NB4 (cell line): ENCODE results near the gene RDH11.

Experiments
- DNase-seq: peaks from one replicate; pipeline ENCODE4 v3.0.0; 2010; ENCODE audit warnings: low read depth
- H3K4me3 ChIP-seq: one replicate; pipeline ENCODE4 v1.5.1; 2011; ENCODE audit warnings: mild to moderate bottlenecking, low read depth, low read length, moderate library complexity
- CTCF ChIP-seq: IDR thresholded peaks from one replicate; pipeline ENCODE4 v1.5.1; 2012; ENCODE audit warnings: low read depth, low read length
- MAX ChIP-seq: IDR thresholded peaks from 2 replicates; pipeline ENCODE4 v1.6.1; 2011; ENCODE audit warnings: low read depth, low read length
- MYC ChIP-seq: IDR thresholded peaks from 2 replicates; pipeline ENCODE4 v1.6.1; 2011; ENCODE audit warnings: low read depth, low read length
- POLR2A ChIP-seq: IDR thresholded peaks from 2 replicates; pipeline ENCODE4 v1.6.1; 2011; ENCODE audit warnings: mild to moderate bottlenecking; ENCODE audit not compliant: insufficient read length; ENCODE audit errors: extremely low read depth

RDH11 gene

GRCh38 chr14:67734675-67735074 is 39.1 kb upstream of the RDH11 start:
- DNase-seq = no peak
- TF ChIP-seq POLR2A (no peak), CTCF (no peak), MAX (no peak), MYC (no peak)
- no peak overlapping the region for H3K4me3 ChIP-seq

DNA sequence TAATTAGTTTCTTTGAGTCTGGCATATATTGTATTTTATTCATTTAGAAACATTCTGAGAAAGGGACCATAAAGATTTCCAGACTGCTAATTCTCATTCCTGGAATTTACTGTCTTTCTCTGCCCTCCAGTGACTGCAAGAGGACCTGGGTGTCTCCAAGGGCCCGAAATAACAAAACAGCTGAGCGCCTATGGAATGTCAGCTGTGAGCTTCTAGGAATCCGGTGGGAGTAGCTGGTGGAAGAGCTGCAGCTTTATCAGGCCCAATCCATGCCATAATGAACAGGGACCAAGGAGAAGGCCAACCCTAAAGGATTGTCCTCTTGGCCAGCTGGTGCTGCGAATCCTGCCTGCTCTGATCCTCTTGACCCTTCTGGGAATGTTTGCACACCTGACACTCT is 38.1 kb upstream of the RDH11 start:
- DNase-seq = no peak
- TF ChIP-seq CTCF (no peak), POLR2A (no peak), MYC (no peak), MAX (no peak)
- no peak overlapping the region for H3K4me3 ChIP-seq

DNA sequence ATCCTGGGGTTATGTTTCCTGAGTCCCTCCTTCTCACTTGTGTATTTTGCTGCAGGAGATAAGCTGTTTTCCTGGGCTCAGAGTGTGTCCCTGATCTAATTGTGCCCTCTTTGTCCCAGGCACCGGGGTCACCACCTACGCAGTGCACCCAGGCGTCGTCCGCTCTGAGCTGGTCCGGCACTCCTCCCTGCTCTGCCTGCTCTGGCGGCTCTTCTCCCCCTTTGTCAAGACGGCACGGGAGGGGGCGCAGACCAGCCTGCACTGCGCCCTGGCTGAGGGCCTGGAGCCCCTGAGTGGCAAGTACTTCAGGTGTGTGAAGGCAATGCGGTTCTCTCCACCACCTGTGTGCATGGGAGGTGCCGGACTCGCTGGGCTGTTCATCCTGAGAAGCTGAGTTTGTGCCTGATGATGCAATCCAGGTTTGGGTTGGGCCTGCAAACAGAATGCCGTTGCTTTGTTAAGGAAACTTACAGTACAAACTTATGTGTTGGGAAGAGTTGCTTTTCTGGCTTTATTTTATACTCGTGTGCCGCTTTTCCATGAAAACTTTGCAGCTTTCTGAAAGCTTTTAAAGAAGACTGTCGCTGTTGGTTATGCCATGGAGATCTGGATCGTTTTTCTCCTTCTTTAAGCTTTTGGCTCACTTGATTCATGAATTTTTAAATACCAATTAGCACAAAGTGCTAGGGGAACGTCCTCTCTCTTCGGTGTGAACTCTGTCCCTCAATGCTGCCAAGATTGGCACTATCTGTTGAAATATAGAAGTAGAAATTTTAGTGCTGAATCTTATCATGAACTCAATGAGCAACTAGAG is 33.7 kb upstream of the RDH11 start:
- no peak overlapping the region for H3K4me3 ChIP-seq
- TF ChIP-seq MYC (no peak), MAX (no peak), CTCF (no peak), POLR2A (no peak)
- DNase-seq = no peak

DNA sequence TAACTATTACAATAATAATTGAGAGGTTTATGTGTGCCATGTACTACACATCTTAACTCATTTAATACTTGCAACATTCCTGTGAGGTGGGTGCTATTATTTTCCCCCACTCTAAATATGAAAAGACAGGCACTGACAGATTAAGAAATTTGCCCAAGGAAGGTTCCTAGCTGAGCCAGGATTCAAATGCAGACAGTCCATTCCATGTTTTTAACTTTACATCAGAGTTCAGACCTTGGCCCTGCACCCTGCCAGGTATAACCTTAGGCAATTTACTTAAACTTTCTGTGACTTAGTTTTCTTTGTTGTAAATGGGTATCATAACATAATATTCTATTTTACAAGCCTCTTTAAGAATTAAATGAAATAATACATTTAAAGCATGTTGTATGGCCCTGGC is 32.7 kb upstream of the RDH11 start:
- no peak overlapping the region for H3K4me3 ChIP-seq
- no peak for DNase-seq
- no peak for TF ChIP-seq MYC
- TF ChIP-seq MAX = no peak

DNA sequence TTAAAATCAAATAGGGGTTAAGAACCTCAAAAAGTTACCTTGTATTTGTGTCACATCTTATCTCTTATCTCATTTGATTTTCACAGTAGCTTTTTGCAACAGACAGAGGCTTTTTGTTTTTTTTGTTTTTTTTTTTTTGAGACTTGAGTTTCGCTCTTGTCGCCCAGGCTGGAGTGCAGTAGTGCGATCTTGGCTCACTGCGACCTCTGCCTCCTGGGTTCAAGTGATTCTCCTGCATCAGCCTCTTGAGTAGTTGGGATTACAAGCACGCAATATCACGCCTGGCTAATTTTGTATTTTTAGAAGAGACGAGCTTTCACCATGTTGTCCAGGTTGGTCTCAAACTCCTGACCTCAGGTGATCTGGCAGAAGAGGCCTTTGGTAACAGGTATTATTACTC is 31.8 kb upstream of the RDH11 start:
- TF ChIP-seq CTCF = no peak
- TF ChIP-seq MYC = no peak
- no peak for TF ChIP-seq POLR2A
- TF ChIP-seq MAX = no peak
- DNase-seq = no peak
- H3K4me3 ChIP-seq = no peak overlapping the region

- no peak for DNase-seq
- TF ChIP-seq CTCF = no peak
- no peak for TF ChIP-seq POLR2A
- TF ChIP-seq MAX = no peak
- TF ChIP-seq MYC = no peak
- no peak overlapping the region for H3K4me3 ChIP-seq
These were observed 29.6 kb upstream of the RDH11 start for GRCh38 chr14:67725171-67725570.
